ENCODE data around the gene ALOX15B.
A peak's percentile ranks its signal among the peaks of the same experiment; 100 is the strongest.

The ALOX15B gene, protein sequence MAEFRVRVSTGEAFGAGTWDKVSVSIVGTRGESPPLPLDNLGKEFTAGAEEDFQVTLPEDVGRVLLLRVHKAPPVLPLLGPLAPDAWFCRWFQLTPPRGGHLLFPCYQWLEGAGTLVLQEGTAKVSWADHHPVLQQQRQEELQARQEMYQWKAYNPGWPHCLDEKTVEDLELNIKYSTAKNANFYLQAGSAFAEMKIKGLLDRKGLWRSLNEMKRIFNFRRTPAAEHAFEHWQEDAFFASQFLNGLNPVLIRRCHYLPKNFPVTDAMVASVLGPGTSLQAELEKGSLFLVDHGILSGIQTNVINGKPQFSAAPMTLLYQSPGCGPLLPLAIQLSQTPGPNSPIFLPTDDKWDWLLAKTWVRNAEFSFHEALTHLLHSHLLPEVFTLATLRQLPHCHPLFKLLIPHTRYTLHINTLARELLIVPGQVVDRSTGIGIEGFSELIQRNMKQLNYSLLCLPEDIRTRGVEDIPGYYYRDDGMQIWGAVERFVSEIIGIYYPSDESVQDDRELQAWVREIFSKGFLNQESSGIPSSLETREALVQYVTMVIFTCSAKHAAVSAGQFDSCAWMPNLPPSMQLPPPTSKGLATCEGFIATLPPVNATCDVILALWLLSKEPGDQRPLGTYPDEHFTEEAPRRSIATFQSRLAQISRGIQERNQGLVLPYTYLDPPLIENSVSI

DNA sequence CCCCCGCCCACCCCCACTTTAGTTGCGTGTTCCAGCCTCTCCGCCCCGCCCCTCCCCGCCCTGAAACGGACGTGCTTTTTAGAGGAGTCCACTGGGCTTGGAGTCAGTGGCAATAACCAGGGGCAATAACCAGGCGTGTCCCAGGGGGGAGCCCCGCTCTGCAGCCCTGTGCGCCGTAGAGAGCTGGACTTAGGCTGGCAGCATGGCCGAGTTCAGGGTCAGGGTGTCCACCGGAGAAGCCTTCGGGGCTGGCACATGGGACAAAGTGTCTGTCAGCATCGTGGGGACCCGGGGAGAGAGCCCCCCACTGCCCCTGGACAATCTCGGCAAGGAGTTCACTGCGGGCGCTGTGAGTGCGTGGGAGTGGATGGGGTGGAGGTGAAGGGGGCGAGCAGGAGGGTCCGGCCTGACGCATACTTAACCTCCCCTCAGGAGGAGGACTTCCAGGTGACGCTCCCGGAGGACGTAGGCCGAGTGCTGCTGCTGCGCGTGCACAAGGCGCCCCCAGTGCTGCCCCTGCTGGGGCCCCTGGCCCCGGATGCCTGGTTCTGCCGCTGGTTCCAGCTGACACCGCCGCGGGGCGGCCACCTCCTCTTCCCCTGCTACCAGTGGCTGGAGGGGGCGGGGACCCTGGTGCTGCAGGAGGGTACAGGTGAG lies at the start of gene ALOX15B:
ALOX15B (plus strand) TSS at position 106 of the 657 bp plus-strand sequence; CDS start at position 203, 97 bp downstream.
- TF ChIP-seq, protein P1, sequence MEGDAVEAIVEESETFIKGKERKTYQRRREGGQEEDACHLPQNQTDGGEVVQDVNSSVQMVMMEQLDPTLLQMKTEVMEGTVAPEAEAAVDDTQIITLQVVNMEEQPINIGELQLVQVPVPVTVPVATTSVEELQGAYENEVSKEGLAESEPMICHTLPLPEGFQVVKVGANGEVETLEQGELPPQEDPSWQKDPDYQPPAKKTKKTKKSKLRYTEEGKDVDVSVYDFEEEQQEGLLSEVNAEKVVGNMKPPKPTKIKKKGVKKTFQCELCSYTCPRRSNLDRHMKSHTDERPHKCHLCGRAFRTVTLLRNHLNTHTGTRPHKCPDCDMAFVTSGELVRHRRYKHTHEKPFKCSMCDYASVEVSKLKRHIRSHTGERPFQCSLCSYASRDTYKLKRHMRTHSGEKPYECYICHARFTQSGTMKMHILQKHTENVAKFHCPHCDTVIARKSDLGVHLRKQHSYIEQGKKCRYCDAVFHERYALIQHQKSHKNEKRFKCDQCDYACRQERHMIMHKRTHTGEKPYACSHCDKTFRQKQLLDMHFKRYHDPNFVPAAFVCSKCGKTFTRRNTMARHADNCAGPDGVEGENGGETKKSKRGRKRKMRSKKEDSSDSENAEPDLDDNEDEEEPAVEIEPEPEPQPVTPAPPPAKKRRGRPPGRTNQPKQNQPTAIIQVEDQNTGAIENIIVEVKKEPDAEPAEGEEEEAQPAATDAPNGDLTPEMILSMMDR (IDR thresholded peaks at IDR 0.05; ENCODE audit: low read depth, low read length), result no peak
- no peak within 1 kb of the TSS for H3K4me3 ChIP-seq (ENCODE audit: low read depth, low read length)

DNA sequence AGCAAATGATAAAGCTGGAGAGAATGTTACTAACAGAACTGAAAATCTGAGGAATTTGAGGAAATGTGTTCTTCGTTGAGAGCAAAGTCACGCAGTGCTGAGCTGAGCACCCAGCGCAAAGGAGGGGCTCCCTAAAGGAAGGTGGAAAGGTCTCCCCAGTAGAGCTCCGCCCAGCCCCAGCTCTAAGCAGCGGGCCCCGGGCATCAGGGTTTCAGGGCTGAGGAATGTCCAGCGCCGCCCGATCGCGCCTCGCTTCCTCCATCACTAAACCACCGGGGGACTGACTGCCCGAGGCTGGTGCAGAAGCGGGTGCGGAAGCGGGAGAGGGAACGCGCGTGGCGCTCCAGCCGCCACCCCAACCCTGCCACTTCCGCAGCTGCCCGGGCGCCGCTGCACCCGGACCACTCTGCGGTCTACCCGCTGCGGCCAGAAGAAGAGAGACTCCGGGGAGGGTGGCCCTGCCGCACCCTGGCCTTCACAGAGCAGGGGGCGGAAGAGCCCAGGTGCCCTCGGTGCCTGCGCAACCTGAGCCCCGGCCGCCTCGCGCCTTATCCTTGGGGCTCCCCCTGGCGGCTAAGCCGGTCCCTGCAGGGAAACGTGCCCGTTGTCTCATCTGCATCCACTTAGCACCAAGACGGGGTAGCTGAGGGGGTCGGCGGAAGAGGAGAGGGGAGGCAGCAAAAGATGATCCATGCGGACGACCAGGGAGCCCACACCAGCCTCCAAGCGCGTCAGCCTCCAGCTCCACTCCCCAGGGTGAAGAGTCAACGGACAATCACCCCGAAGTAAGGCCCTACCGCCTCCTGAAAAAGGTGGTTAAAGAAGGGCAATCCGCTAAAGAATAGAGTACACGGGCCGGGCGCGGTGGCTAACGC lies 48.8 kb upstream of the ALOX15B start:
- H3K4me3 ChIP-seq (ENCODE audit: low read depth, low read length), result peak overlapping the region; percentile 64
- TF ChIP-seq, protein P1 (IDR thresholded peaks at IDR 0.05; ENCODE audit: low read depth, low read length), result peak; percentile 94

DNA sequence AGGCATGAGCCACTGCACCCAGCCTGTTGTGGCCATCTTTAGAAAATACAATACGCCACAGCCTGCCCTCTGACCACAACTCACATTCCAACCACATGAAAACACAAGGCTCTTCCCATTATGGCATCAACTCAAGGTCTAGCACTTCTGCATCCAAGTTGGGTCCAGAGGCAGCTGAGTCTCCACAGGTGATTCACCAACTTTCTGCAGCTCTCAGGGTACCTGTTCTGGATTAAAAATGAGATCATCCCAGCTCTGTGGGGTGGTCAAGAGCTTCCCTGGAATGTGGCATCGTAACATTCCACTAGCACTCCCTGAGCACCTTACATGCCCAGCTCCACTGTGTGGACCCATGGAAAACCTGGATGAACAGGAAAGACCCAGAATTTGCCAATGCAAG lies 46.3 kb upstream of the ALOX15B start:
- H3K4me3 ChIP-seq (ENCODE audit: low read depth, low read length), result no peak overlapping the region
- TF ChIP-seq, protein P1 (IDR thresholded peaks at IDR 0.05; ENCODE audit: low read depth, low read length), result no peak

DNA sequence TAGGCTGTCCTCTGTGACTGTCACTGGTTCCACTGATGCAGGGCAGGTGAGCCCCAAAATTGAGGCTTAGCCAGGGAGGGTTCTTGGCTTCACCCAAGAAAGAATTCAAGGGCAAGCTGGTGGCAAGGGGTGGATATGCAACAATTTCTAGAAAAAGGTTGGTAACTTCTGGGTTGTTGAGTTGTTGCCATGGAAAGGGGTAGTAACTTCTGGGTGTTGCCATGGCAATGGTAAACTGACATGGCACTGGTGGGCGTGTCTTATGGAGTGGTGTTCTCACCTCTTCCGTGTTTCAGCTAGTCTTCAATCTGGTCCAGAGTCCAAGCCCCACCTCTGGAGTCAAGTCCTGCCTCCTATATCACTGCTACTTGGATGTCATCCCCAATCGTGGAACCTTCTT lies 45.9 kb upstream of the ALOX15B start:
- TF ChIP-seq, protein P1 (IDR thresholded peaks at IDR 0.05; ENCODE audit: low read depth, low read length), result no peak
- H3K4me3 ChIP-seq (ENCODE audit: low read depth, low read length), result no peak overlapping the region

DNA sequence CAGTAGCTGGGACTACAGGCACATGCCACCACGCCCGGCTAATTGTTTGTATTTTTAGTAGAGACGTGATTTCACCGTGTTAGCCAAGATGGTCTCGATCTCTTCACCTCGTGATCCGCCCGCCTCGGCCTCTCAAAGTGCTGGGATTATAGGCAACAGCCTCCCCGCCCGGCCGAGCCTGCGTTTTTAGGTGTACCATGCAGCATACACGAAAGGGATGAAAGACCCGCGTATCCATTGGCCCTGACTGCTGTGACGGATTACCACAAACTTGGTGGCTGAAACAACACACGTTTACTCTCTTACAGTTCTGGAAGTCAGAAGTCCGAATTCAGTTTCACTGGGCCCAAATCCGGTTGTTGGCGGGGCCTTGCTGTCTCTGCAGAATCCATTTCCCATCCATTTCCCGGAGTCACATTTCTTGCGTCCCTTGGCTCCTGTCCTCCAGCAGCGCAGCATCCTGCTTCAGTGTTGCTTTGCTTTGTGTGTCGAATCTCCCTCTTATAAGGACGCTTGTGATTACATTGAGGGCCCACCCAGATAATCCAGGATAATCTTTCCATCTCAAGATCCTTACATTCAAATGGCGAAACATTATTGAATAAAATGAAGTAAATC lies 44.8 kb upstream of the ALOX15B start:
- H3K4me3 ChIP-seq (ENCODE audit: low read depth, low read length), result no peak overlapping the region
- TF ChIP-seq, protein P1 (IDR thresholded peaks at IDR 0.05; ENCODE audit: low read depth, low read length), result no peak

DNA sequence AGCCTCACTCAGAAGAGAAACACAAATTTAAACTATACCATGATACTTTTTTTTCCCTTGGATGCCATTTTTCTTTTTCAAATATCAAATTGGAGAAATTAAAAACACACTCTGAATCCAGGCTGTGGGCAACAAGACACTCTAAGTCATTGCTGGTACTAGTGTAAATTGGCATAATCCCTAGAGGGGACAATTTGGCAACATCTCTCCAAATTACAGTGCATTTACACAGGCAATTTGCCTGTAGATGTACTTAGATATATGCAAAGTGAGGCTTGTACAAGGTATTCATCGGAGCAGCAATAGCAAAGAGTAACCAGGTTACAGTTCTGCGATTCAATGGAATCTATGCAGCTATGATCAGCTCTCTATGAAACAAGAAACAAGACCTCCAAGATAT lies 43.1 kb upstream of the ALOX15B start:
- H3K4me3 ChIP-seq (ENCODE audit: low read depth, low read length), result no peak overlapping the region
- TF ChIP-seq, protein P1 (IDR thresholded peaks at IDR 0.05; ENCODE audit: low read depth, low read length), result no peak
